A549 (cell line): Measurements from ENCODE around the gene GPR18. TPM values are rescaled to one million over a fixed set of nuclear protein-coding genes. Genes with fewer than 3 reads are reported as not detected.
"Not testable (repeated sequence)": the region's sequence is repeated elsewhere in the genome, so short reads cannot be mapped to it uniquely, and the experiment has no call there.

Experiments used
- ATAC-seq, 2 experiments: fragments of 200-7000 bp in 1 of 2; fragments of >200 bp in 1 of 2; cut with Nextera tagmentation in 1 of 2; cut with Tn5 transposase in 1 of 2; 3 replicates each; pipeline versions ENCODE4 v1.8.0 to v1.9.1; 2018 to 2020; ENCODE audit warnings: mild to moderate bottlenecking in 1 of 2, moderate library complexity in 1 of 2
- CTCF ChIA-PET: fragments of 300-600 bp; sonication (Branson Sonifier 250); formaldehyde crosslinking; extraction: SDS; loops from one replicate; lab custom pipeline; 2021; ENCODE audit warnings: antibody characterized with exemption, inconsistent platforms; lab: Yijun Ruan, JAX
- POLR2A ChIA-PET: fragments of 350-600 bp; formaldehyde crosslinking; extraction: SDS; loops from one replicate; lab custom pipeline; 2021; ENCODE audit warnings: antibody characterized with exemption, inconsistent platforms; lab: Yijun Ruan, JAX
- DNase-seq, 2 experiments: peaks; one replicate each; pipeline versions ENCODE4 v3.0.0 to v3.0.0-alpha.2; 2011 to 2016; ENCODE audit warnings: low read depth in 1 of 2, low spot score in 1 of 2
- FAIRE-seq: peaks from 2 replicates; lab custom pipeline; 2011; peaks lifted over from hg19 to GRCh38; lab: Jason Lieb, UNC
- H3K27ac ChIP-seq, 2 experiments: fragments of >200 bp; sonication (Bioruptor Twin); formaldehyde crosslinking; 3 replicates each; pipeline ENCODE4 v1.5.1; 2016 to 2017
- H3K4me1 ChIP-seq: fragments of >200 bp; sonication (Bioruptor Twin); formaldehyde crosslinking; 3 replicates; pipeline ENCODE4 v1.6.1; 2016
- H3K4me2 ChIP-seq: fragments of >200 bp; sonication (Bioruptor Twin); formaldehyde crosslinking; 3 replicates; pipeline ENCODE4 v1.6.1; 2016
- H3K4me3 ChIP-seq: fragments of >200 bp; sonication (Bioruptor Twin); formaldehyde crosslinking; 3 replicates; pipeline ENCODE4 v1.5.1; 2016
- H3K9me3 ChIP-seq: fragments of >200 bp; sonication (Bioruptor Twin); formaldehyde crosslinking; 3 replicates; pipeline ENCODE4 v1.6.1; 2016
- CBX2 ChIP-seq: fragments of 200-600 bp; sonication (generic); IDR thresholded peaks from 2 replicates; pipeline ENCODE4 v1.6.1; 2016; ENCODE audit warnings: low read depth, mild to moderate bottlenecking, borderline replicate concordance
- CBX8 ChIP-seq: fragments of 200-600 bp; sonication (generic); IDR thresholded peaks from 2 replicates; pipeline ENCODE4 v1.6.1; 2016
- CEBPB ChIP-seq, 2 experiments: fragments of >200 bp in 1 of 2; sonication (Bioruptor Twin) in 1 of 2; formaldehyde crosslinking in 1 of 2; IDR thresholded peaks; 2 replicates each; pipeline ENCODE4 v1.6.1; 2012 to 2016
- EHF ChIP-seq: fragments of 250-450 bp; sonication (Bioruptor Pico); IDR thresholded peaks from 2 replicates; pipeline ENCODE4 v1.5.0; 2020; ENCODE audit warnings: mild to moderate bottlenecking
- EHMT2 ChIP-seq: fragments of 200-600 bp; sonication (generic); IDR thresholded peaks from 2 replicates; pipeline ENCODE4 v1.6.1; 2016; ENCODE audit warnings: antibody characterized with exemption, low read depth, mild to moderate bottlenecking, moderate library complexity
- ELK1 ChIP-seq: fragments of 150-350 bp; IDR thresholded peaks from 2 replicates; pipeline ENCODE4 v1.6.1; 2014; ENCODE audit warnings: low read depth, mild to moderate bottlenecking, low read length
- FOSL2 ChIP-seq, 2 experiments: fragments of 450-650 bp in 1 of 2; fragments of >200 bp in 1 of 2; sonication (Bioruptor Twin) in 1 of 2; formaldehyde crosslinking; IDR thresholded peaks; 2 replicates each; pipeline versions ENCODE4 v1.5.0 to v1.6.1; 2016 to 2020; ENCODE audit warnings: mild to moderate bottlenecking in 1 of 2, moderate library complexity in 1 of 2
- FOXS1 ChIP-seq: fragments of 250-450 bp; sonication (Bioruptor Pico); IDR thresholded peaks from 2 replicates; pipeline ENCODE4 v1.5.0; 2020; ENCODE audit warnings: mild to moderate bottlenecking, moderate library complexity
- HOXA7 ChIP-seq: fragments of 250-450 bp; sonication (Bioruptor Pico); IDR thresholded peaks from 2 replicates; pipeline ENCODE4 v1.5.0; 2020; ENCODE audit warnings: mild to moderate bottlenecking, moderate library complexity
- HOXB13 ChIP-seq: fragments of 250-450 bp; sonication (Bioruptor Pico); IDR thresholded peaks from 2 replicates; pipeline ENCODE4 v1.5.0; 2020; ENCODE audit warnings: low read depth, mild to moderate bottlenecking, moderate library complexity
- HOXB5 ChIP-seq: fragments of 250-450 bp; sonication (Bioruptor Pico); IDR thresholded peaks from 2 replicates; pipeline ENCODE4 v1.5.0; 2020; ENCODE audit warnings: mild to moderate bottlenecking, moderate library complexity
- MAFK ChIP-seq: fragments of 450-650 bp; IDR thresholded peaks from 2 replicates; pipeline ENCODE4 v1.6.1; 2014; ENCODE audit not compliant: partially characterized antibody
- MYC ChIP-seq: IDR thresholded peaks from 2 replicates; pipeline ENCODE4 v1.6.1; 2012; ENCODE audit warnings: mild to moderate bottlenecking, inconsistent platforms, low read length, improper control_type of control experiment, borderline replicate concordance
- NPAS2 ChIP-seq: fragments of 250-450 bp; sonication (Bioruptor Pico); IDR thresholded peaks from 2 replicates; pipeline ENCODE4 v1.8.0; 2022; ENCODE audit warnings: mild to moderate bottlenecking, moderate library complexity, borderline replicate concordance
- NR3C1 ChIP-seq: fragments of >200 bp; sonication (Bioruptor Twin); formaldehyde crosslinking; IDR thresholded peaks from 3 replicates; pipeline ENCODE4 v1.6.1; 2017
- POLR2A ChIP-seq: IDR thresholded peaks from 2 replicates; pipeline ENCODE4 v1.6.1; 2012; ENCODE audit warnings: mild to moderate bottlenecking, low read length
- POLR2AphosphoS2 ChIP-seq: conservative IDR thresholded peaks from 2 replicates; pipeline ENCODE4 v1.6.1; 2012; ENCODE audit warnings: low read length, improper control_type of control experiment, inconsistent platforms
- RFX5 ChIP-seq: fragments of 450-650 bp; IDR thresholded peaks from 2 replicates; pipeline ENCODE4 v1.7.1; 2014; ENCODE audit warnings: antibody characterized with exemption, mild to moderate bottlenecking, moderate library complexity
- SREBF2 ChIP-seq: fragments of 450-650 bp; IDR thresholded peaks from 2 replicates; pipeline ENCODE4 v1.6.1; 2014; ENCODE audit warnings: mild to moderate bottlenecking, moderate library complexity
- TFCP2L1 ChIP-seq: fragments of 250-450 bp; sonication (Bioruptor Pico); IDR thresholded peaks from 2 replicates; pipeline ENCODE4 v1.5.0; 2021; ENCODE audit warnings: mild to moderate bottlenecking
- ZC3H11A ChIP-seq: fragments of 450-650 bp; IDR thresholded peaks from 2 replicates; pipeline ENCODE4 v1.6.1; 2014; ENCODE audit warnings: antibody characterized with exemption, mild to moderate bottlenecking
- ZNF302 ChIP-seq: fragments of 250-450 bp; sonication (Bioruptor Pico); IDR thresholded peaks from 2 replicates; pipeline ENCODE4 v1.9.0; 2021; ENCODE audit warnings: inconsistent platforms, mild to moderate bottlenecking, moderate library complexity
- WGBS: methylation state at CpG from one replicate; pipeline ENCODE4 v1.1.6; 2017; ENCODE audit errors: missing lambda C conversion rate; 5-methylcytosine and 5-hydroxymethylcytosine counted together
- polyA plus RNA-seq, 4 experiments: library from polyadenylated mRNA; depleted of rRNA in 3 of 4; stranded (reverse); fragments of >200 nt; fragmentation: RNase III in 1 of 4; extraction: RNeasy Plus Mini Kit Qiagen cat#74134 plus additional on column Dnase treatment in 1 of 4; gene quantifications; 2 replicates in 3 of 4; 3 replicates in 1 of 4; pipeline ENCODE4 v1.2.3, GENCODE V29; 2011 to 2017
- TF ChIP-seq, protein P1 (sequence below): fragments of >200 bp; sonication (Bioruptor Twin); formaldehyde crosslinking; IDR thresholded peaks from 2 replicates; pipeline ENCODE4 v1.6.1; 2016
- TF ChIP-seq, protein P2 (sequence below): fragments of 200-600 bp; sonication (generic); IDR thresholded peaks from 2 replicates; pipeline ENCODE4 v1.6.1; 2016; ENCODE audit warnings: antibody characterized with exemption, mild to moderate bottlenecking, moderate library complexity
- TF ChIP-seq, protein P3 (sequence below): fragments of 450-650 bp; IDR thresholded peaks from 2 replicates; pipeline ENCODE4 v1.6.1; 2014; ENCODE audit warnings: antibody characterized with exemption

GPR18 gene
- polyA plus RNA-seq, 2 of the 4 experiments (the other 2 are of a cell fraction): not detected

- CTCF ChIA-PET: no interaction called here
- ATAC-seq: no peak
- 93% methylated on average over 5 of the region's 5 CpGs for WGBS
Observed at GRCh38 chr13:99211421-99212035, 46.7 kb downstream of the GPR18 start.

DNA sequence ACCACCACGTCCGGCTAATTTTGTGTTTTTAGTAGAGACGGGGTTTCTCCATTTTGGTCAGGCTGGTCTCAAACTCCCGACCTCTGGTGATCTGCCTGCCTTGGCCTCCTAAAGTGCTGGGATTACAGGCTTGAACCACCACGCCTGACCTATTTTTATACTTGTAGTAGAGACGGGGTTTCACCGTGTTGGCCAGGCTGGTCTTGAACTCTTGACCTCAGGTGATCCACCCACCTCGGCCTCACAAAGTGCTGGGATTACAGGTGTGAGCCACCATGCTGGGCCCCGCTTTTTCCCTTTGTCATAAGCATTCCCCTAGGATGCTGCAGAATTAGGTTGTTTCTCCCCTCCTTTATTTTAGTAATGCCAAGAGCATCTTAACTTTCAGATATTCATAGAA lies 47.6 kb downstream of the GPR18 start:
- DNase-seq, H3K27ac ChIP-seq, ATAC-seq, H3K4me1 ChIP-seq, POLR2A ChIA-PET, H3K9me3 ChIP-seq, H3K4me3 ChIP-seq, H3K4me2 ChIP-seq, FAIRE-seq: not testable (repeated sequence)
- WGBS: 87% methylated on average over 9 of the region's 9 CpGs
- CTCF ChIA-PET: interaction anchor here (0.7 kb wide), 1 partner anchor 45 kb away, joined by 3 read pairs; no protein-coding TSS in a partner anchor

More at GRCh38 chr13:99211421-99212035, 46.7 kb downstream of the GPR18 start:
- Histone ChIP-seq H3K27ac (no peak overlapping the region), H3K4me1 (no peaks in the 10 kb centered on the region), H3K4me3 (no peak overlapping the region), H3K9me3 (no peaks in the 10 kb centered on the region), H3K4me2 (no peak overlapping the region)
- FAIRE-seq (no peak), DNase-seq (no peak)
- POLR2A ChIA-PET: interaction anchor here (0.9 kb wide), 1 partner anchor 11 kb away, joined by 3 read pairs; the partner anchor contains the start of gene UBAC2
- TF ChIP-seq CEBPB (IDR thresholded peaks at IDR 0.05): no peak
- no peak for TF ChIP-seq ELK1
- TF ChIP-seq HOXB5 (CRISPR knock-in tag): no peak
- TF ChIP-seq SREBF2: no peak
- TF ChIP-seq, protein P1, sequence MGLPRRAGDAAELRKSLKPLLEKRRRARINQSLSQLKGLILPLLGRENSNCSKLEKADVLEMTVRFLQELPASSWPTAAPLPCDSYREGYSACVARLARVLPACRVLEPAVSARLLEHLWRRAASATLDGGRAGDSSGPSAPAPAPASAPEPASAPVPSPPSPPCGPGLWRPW: no peak
- TF ChIP-seq EHMT2: no peak
- TF ChIP-seq HOXA7: no peak
- TF ChIP-seq NR3C1: no peak
- TF ChIP-seq CBX8: no peak
- TF ChIP-seq FOSL2 (IDR thresholded peaks at IDR 0.05): no peak
- TF ChIP-seq FOSL2 (CRISPR knock-in tag; IDR thresholded peaks at IDR 0.05): no peak

DNA sequence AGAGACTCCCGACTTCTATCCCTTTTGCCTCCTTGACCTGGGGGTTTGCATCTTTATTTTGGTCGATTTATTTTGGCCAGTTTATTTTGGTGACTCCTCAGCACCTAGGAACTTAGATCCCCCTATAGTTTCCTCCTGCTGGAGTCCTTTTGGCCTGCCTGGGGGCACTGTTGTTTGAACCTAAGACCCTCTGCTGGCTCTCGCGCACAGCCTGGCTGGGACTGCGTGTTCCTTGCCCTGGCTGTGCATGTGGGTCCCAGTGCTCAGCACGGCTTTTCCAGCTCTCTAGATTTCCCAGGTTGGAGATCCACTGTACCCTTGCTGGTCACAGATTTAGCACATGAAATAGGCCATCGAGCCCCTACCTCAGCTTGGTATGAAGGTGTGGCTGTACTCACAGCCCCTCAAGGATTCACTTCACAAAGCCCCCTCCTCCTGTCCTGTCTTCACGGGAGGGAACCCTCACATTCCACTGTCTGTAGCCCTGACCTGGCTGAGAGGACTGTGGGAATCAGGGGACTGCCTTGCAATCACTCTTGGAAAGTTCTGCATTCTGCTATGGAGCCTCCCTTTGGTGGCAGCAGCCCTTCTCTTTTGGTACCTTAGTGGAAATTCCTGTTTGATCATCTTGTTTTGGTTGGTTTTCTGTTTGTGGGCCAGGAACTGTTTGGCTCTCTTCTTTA lies 49.2 kb downstream of the GPR18 start:
- DNase-seq (no peak), ATAC-seq (no peak), FAIRE-seq (no peak)
- WGBS: 75% methylated on average over 7 of the region's 8 CpGs
- POLR2A ChIA-PET: interaction anchor here (1.8 kb wide), 1 partner anchor 9 kb away, joined by 8 read pairs; the partner anchor contains the start of gene UBAC2
- no peak overlapping the region for H3K27ac ChIP-seq
- no peak overlapping the region for H3K4me3 ChIP-seq
- H3K4me1 ChIP-seq: no peaks in the 10 kb centered on the region
- CTCF ChIA-PET: interaction anchor here (1.3 kb wide), 1 partner anchor 32 kb away, joined by 3 read pairs; no protein-coding TSS in a partner anchor
- no peak for TF ChIP-seq CEBPB (IDR thresholded peaks at IDR 0.05)
- no peak for TF ChIP-seq POLR2A
- TF ChIP-seq, protein P2, sequence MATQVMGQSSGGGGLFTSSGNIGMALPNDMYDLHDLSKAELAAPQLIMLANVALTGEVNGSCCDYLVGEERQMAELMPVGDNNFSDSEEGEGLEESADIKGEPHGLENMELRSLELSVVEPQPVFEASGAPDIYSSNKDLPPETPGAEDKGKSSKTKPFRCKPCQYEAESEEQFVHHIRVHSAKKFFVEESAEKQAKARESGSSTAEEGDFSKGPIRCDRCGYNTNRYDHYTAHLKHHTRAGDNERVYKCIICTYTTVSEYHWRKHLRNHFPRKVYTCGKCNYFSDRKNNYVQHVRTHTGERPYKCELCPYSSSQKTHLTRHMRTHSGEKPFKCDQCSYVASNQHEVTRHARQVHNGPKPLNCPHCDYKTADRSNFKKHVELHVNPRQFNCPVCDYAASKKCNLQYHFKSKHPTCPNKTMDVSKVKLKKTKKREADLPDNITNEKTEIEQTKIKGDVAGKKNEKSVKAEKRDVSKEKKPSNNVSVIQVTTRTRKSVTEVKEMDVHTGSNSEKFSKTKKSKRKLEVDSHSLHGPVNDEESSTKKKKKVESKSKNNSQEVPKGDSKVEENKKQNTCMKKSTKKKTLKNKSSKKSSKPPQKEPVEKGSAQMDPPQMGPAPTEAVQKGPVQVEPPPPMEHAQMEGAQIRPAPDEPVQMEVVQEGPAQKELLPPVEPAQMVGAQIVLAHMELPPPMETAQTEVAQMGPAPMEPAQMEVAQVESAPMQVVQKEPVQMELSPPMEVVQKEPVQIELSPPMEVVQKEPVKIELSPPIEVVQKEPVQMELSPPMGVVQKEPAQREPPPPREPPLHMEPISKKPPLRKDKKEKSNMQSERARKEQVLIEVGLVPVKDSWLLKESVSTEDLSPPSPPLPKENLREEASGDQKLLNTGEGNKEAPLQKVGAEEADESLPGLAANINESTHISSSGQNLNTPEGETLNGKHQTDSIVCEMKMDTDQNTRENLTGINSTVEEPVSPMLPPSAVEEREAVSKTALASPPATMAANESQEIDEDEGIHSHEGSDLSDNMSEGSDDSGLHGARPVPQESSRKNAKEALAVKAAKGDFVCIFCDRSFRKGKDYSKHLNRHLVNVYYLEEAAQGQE: no peak
- no peak for TF ChIP-seq TFCP2L1 (CRISPR knock-in tag)
- no peak for TF ChIP-seq FOXS1 (CRISPR knock-in tag)
- no peak for TF ChIP-seq CBX2
- TF ChIP-seq NPAS2: no peak
- TF ChIP-seq, protein P3, sequence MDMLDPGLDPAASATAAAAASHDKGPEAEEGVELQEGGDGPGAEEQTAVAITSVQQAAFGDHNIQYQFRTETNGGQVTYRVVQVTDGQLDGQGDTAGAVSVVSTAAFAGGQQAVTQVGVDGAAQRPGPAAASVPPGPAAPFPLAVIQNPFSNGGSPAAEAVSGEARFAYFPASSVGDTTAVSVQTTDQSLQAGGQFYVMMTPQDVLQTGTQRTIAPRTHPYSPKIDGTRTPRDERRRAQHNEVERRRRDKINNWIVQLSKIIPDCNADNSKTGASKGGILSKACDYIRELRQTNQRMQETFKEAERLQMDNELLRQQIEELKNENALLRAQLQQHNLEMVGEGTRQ: no peak
- TF ChIP-seq HOXB13 (CRISPR knock-in tag): no peak
- no peak for TF ChIP-seq SREBF2
- no peak for TF ChIP-seq HOXA7
- TF ChIP-seq NR3C1: no peak
- TF ChIP-seq RFX5: no peak
- no peak for TF ChIP-seq MAFK
- TF ChIP-seq ZC3H11A: no peak
- TF ChIP-seq EHF: no peak
- TF ChIP-seq ZNF302: no peak
- no peak for TF ChIP-seq MYC
- no peak for TF ChIP-seq POLR2AphosphoS2
- no peaks in the 10 kb centered on the region for H3K9me3 ChIP-seq
- no peak overlapping the region for H3K4me2 ChIP-seq
